Stimulated activated CD8-positive, alpha-beta memory T cell treated with anti-CD3 and anti-CD28 coated beads, Interleukin-15, amount 100 ng/mL, for 4 hours (primary cell): ENCODE results near the gene CHST11.

Experiments used
- DNase-seq, 2 donors: peaks; one replicate each; pipeline ENCODE4 v3.0.0-alpha.2; 2020; ENCODE audit warnings: low read depth in 2 of 2

The CHST11 gene

DNA sequence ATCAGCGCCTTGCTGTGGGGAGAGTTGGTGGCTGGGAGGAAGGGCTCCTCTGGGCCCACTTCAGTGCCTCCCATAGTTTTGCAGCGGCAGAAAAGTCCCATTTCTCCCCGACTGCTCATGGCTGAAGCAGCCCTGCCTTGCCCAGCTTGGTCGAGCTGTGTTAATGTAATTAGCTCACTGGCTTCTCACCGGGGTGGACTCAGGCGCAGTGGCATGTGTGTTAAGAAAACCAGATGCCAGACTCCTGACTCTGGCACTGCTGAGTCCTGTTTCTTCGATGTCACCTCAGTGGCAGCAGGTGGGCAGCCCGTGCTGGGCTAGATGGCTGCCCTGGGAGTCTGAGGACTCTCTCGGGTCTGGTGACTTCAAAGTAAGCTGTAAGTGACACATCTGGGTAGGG, 47.4 kb downstream of the CHST11 start:
- no peak for DNase-seq

DNA sequence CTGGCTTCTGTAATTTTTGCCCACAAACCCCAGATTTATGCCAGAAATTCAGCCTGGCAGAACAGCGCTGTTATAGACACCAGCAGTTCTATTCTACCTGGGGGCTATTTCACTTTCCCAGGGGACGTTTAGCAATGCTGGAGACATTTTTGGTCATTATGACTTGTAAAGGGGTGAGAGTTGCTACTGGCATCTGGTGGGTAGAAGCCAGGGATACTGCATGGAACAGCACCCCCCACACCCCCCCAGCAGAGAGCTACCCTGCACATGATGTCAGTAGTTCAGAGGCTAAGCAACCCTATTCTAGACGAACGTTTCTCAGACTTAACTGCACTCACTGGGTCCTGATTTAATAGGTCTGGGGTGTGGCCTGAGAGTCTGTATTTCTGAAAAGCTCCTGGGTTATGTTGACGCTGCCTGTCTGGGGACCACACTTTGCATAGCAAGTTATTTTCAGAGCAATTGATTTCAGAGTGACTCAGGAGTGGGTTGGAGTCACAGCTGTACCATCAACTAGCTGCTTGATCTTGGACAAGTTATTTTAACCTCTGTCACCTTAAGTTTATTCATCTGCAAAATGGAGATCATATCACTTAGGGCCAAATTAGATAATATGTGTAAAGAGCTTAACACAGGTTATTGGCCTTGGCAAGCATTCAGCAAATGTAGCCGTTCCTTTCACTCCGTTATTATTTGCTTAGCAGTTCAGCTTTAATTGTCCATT, 48.5 kb downstream of the CHST11 start:
- no peak for DNase-seq

DNA sequence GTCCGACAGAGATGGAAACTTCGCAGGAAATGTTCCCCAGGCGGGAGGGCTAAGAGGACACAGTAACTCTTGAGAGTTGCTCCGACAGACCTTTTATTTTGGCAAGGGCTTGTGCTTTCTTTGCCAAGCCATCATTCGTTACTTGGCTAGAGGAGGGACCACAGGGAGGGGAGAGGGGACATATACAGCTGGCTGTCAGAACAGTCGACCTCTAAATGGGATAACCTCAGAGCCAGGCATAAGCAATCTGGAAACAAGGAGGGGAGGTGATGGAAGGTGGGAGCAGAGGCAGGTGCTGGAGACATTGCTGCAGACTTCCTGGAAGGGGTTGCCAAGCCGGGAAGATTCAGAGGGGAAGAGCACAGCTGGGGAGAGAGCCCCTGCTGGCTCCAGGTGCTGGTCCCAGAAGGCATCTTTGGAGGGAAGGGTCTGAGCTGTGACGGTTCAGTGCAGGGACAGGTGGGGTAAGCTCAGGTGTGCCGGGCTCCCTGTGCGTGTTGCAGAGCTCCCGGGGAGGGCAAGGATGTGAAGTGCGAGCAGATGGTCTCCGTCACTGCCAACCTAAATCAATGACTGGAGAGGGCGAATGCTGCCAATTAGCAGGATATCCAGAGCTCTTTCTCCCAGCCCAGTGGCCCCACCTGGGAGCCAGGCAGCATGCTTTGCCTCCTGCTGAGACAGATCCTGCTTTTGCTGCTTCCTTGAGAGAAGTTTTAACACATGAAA, 50.1 kb downstream of the CHST11 start:
- no peak for DNase-seq

DNA sequence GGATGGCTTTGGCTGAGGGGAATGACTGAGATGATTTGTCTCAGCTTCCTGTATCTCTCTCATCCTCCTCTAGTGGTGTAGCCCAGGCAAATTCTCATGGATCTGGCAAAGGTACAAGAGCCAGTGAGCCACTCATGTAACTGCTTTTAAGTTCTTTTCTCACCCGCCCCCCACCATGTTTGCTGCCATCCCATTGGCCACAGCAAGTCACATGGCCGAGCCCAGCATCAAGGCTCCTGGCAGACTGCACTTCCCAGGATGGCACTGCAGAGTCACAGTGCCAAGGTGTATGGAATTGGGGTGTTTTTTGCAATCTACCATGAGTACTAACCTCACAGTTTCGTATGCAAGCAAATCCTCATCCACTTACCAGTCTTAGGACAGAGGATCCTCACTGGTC, 50.9 kb downstream of the CHST11 start:
- DNase-seq: no peak

DNA sequence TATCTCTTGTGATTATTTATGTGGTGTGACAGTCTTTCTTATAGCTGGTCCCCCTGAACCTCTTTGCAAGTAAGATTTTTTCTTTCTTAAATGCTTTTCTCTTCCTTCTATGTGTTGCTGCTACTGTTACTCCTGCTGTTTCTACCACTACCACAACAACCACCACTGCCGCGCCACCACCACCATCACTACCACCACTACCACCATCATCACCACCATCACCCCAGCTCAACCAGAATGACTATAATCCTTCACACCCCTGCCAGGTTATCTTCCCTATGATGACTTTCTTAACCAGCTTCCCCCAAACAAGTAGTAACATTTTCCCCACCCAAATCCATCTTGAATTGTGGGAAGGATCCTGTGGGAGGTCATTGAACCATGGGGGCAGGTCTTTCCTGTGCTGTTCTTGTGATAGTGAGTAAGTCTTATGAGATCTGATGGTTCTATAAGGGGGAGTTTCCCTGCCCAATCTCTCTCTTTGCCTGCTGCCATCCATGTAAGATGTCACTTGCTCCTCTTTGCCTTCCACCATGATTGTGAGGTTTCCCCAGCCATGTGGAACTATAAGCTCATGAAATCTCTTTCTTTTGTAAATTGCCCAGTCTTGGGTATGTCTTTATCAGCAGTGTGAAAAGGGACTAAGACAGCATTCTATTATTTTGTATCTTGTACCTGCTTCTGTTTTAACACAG, 52.2 kb downstream of the CHST11 start:
- no peak for DNase-seq

DNA sequence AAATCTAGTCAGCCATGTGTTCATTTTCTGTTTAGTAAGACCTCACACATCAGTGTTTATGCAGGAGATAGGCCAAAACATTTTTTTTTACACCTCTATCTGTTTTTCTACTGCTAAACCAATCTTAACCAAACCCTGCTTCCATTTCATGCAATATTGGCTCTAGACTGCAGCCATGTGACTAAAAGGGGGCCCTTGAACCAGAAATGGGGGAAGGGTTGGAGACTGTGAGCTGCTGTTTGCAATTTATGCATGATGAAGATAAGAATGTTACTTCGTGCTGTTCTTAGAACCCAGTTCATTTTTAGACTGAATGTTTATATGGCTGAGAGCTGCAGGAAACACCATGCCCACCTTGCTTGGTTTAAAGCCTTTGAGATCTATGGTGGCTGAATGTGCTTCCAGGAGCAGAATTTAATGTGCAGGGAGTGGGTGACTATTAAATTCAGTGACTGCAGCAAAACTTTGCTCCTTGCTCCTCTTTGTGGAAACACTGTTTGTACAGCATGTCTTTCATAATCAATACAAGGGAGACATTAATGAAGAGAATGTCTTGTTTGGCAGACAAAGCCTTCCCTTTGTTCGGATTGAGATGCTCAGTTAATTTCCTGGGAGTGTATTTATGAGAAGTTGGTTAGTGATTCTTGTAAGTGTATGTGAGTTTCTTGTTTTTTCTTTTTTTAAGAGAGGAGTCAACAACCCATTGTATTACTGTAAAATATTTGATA, 53.6 kb downstream of the CHST11 start:
- DNase-seq: no peak

DNA sequence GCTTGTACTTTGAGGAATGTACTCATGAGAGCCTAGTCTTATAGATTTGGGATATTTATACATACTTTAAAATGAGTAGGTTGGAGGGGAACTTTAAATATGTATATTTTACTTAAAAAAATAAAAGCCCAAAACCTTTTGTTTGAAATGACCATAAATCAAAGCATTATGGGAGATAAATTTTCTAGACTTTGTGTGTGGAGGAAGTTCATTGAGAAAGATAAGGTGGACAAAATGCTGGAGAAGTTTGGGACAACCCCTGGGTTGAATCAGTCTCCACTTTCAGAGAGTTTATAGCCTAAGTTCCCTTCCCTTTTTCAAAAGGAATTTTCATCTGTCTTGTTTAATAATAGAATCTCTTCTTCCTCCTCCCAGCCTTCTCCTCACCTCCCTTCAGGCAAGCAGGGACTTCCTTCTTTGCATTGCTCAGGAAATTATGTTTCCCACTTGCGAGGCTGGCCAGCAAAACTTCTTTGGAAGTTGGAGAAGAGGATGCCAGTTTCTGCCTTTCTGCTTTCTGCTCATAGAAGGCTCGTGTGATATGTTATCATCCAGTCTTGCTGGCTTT, 54.2 kb downstream of the CHST11 start:
- DNase-seq: no peak

DNA sequence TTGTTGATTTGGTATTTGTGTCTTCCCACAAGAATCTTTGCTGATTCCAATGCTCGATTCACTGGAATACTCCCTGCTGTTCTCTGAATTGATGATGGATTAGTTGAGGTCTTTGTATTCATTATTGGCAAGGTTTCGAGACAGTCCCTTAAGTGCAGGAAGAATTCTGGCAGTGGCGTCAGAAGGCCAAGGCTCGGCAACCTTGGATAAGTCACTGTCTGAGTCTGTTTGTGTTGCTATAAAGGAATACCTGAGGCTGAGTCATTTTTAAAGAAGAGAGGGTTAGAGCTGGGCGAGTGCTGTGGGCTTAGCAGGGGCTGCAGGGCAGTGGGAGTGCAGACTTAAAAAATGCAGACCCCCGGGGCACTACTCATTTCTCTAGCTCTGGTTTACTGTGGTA, 56.9 kb downstream of the CHST11 start:
- DNase-seq: no peak

DNA sequence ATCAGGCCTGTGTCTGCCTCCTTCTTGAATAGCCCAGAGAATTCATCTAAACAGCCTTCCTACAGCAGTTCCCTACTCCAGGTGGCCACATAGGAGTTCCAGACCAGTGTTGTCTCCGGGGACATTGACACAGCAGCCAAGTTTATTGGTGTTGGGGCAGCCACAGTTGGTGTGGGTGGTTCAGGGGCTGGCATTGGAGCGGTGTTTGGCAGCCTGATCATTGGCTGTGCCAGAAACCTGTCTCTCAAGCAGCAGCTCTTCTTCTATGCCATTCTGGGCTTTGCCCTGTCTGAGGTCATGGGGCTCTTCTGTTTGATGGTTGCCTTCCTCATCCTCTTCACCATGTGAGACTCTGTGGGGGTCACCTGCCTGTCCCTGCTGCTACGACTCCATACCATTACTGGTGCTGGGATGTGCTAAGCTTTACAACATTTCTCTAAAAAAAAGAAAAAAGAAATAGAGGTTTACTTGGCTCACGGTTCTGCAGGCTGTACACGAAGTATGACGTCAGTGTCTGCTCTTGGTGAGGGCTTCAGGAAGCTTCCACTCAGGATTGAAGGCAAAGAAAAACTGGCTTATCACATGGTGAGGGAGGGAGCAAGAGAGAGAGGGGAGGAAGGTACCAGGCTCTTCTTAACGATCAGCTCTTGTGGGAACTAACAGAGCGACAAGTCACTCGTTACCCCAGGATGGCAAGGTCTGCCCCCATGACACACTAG, 57.5 kb downstream of the CHST11 start:
- no peak for DNase-seq

DNA sequence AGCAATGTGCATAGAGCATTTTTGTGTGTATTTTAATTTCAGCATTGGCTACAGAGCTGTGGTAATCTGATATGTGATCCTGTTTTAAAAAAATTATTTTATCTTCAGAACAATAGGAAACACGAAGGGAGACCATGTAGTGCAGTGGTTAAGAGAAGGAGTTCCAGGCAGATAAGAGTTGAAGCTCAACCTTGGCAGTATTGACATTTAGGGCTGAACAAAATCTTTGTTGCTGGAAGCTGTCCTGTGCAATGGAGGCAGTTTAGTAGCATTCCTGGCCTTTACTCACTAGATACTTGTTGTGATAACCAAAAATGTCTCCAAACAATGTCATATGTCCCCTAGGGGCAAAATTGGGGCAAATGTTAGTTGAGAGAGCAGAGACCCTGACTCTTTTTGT, 59.2 kb downstream of the CHST11 start:
- no peak for DNase-seq

DNA sequence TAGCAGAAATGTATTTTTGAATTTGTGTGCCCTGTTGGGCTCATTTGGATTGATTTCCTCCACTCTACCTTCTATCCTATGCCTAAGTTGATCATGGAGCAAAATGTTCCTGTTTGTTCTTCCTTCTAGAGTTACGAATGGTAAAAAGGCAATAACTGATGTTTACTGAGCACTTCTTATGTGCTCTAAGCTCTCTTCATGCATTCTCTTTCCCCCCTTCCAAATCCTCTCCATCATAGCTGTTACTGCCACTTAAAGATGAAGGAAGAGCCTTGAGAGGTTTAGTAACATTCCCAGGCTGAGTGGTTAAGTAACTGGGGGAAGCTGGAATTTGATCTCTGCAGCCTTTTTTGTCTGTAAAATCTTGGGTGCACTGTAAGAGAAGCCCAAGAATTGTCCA, 60.1 kb downstream of the CHST11 start:
- DNase-seq: no peak

DNA sequence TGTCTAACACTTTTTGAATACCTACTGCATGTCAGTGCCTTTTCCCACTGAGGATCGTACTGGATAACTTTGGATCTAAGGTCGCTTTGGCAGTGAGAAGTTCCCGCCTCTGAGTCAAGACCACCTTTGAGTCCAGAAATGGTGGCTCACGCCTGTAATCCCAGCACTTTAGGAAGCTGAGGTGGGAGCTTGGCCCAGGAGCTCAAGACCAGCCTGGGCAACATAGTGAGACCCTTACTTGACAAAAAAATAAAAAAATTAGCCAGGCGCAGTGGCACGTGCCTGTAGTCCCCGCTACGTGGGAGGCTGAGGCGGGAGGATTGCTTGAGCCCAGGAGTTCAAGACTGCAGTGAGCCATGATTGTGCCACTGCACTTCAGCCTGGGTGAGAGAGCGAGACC, 61.1 kb downstream of the CHST11 start:
- no peak for DNase-seq

DNA sequence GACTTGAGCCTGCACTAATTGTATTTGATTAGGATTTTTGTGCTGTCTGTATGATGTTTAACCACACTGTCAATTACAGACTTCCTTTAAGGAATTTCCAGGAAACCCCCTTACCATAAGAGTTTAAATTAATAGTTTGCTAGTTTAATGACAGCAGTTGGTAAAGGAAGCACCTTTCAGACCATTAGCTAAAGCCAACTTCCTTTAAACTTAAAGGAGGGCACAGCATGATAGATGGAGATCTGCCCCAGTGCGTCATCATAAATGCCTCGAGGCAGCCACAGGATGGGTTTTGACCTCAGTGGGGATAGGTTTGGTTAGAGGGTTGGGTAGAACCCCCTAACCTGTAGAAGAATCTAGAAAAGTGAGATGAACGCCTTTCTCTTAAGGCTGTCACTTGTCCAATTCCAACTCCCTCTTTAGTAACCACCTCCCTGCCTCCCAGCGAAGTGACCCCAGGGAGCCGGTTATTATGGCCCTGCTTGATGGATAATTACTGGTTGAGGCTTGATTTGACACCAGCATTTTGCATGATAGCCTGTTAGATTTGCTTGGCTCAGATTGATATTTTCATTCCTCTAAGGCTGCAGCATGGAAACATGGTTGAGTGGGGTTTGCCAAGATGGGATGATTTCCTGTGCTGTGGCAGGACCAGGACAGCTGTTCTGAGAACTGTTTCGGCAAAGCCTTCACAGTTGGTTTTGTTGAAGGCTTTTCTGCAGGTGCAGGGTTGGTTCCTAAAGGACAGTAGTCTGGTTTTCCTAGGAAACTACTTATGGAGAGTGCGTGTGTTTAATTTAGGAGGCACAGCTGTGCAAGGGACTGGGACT, 62.7 kb downstream of the CHST11 start:
- peak; percentile 17 to 27 for DNase-seq

DNA sequence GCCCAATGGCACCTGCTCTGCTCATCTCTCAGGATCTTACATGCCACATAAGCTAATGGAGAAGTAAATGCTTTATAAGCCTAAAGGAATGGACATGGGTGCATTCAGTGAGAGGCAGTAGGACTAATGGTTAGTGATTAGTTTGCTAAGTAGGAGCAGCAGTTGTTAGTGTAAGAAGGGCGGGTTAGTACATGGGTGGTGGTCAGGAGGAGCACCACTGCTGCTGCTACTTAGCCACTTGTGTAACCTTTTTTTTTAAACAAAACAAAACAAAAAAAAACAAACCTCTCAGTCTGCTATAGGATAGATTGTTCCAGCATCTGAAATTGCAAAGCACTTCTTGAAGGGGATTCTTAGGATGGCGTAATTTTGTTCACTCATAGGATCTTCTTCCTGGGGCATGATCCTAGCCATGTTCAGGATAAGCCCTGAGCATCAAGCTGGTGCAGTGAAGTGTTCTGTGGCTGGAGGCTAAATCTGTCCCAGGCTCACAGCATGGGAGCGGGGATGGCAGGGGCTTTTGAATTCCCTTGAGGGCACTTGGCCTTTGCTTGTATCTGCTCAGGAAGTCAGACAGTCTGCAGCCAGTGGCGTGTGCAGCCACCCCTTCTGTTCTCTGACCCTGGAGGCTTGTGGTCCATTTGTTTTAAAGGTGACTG, 63.6 kb downstream of the CHST11 start:
- DNase-seq: no peak

DNA sequence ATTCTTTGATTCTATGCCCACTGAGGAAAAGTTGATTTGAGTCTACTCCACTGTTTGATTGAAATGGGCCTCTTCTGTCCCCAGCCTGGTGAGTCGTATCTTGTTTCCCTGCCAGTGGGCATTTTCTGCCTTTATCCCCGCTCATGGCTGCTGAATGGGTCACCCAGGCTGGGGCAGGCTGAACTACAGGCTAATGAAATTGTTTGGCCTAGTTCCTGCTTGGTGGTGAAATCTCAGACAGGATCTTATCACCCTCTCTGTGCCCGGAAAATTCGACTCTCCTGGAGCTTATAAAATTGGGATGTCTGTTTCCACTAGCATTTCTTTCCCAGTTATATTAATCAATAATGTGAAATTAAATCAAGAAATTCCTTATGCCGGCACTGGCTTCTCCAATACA, 65.0 kb downstream of the CHST11 start:
- no peak for DNase-seq

DNA sequence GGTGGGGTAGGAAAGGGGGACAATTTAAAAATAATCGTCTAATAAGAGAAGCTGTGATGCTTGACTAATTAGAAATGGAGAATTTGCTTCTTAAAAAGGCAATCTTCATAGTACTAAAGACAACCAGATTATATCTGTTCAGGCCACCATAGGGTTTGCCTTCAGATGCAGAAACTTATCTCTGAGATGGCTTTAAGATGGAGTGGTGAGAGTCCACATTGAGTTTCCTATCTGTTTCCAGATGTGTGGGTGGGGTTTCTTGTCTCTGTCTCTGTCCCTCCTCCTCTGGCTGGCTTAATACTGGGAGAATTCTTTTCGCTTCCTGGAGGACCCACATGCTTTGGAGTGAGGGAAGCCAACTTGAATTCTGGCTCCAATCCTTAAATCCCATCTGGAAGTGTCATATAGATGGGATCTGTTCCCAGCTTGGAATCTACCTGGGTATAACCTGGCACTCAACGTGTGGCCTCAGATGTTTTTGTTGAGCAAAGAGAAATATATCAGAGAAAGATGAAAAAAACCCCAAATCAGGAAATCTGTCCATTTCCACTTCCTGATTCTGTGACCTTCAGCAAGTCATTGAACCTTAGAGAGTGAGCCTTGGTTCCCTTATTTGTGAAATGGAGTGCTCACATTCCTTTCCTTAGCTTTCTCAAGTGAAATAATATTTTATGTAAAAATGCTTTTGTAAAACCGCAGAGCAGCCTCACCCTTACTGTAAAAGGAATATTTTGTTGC, 66.4 kb downstream of the CHST11 start:
- no peak for DNase-seq

DNA sequence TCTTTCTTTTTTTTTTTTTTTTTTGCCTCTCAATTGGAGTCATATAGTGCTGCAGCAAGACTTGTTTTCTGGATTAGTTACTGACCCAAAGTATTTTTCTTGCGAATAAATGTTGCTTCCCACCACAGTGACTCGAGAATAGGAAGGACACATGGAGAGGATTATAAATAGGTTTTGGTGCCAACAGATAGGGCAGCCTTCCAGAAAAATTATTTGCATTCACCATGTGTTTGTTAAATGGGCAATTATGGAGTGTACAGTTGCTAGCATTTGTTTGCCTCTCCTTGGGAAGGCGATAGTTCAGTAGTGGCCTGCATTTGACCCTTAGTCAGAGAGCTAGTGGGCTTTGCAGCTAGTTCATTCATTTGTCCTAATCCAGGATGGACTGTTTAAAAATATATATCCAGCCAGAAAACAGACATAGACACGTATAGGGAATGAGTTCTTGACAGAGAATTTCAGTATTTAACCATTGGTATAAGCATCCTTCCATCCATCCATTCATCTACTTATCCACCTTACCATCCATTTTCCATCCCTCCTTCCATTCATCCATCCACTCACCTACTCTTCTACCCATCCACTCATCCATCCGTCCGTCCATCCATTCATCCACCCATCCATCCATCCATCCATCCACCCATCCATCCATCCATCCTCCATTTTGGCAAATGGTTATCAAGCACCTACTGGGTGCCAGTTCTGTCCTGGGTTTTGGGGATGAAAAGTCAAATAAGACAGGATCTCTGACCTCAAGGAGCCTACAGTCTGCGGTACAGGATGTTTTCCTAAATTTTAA, 67.5 kb downstream of the CHST11 start:
- DNase-seq: no peak

DNA sequence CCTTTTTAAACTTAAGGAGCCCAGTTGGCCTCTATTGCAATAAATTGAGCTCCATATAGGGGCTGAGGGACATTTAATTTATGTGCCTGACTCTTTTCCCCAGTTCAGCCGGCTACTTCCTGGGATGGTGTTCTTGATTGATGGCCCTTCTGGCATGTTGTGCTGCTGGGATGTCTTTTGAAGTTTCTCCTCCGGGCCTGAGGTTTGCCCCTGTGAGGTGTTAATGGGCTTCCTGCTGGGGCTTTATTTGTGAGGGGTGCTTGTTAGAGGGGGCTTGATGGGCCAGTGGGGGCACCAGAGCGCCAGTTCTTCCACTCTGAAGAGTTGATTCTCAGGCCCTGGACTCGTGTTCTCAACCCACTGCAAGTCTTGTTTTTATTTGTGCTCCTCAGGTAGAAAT, 69.6 kb downstream of the CHST11 start:
- DNase-seq: no peak
